Measurements from ENCODE around the gene BTBD19.

GRCh38 chr1:44808063-44808937, at the start of gene BTBD19:
- no peak for TF ChIP-seq CTCF (IDR thresholded peaks at IDR 0.05; ENCODE audit: insufficient read depth, low read depth, low read length)
- TF ChIP-seq EZH2 (IDR thresholded peaks at IDR 0.05; ENCODE audit: insufficient read depth, low read length), result no peak
